DOHH2 (cell line): Measurements from ENCODE around the gene ZSCAN16.

Experiments
- H3F3A ChIP-seq: fragments of 200-600 bp; sonication (generic), shearing (Covaris generic); 2 replicates; pipeline ENCODE4 v1.6.0; 2016; ENCODE audit warnings: antibody characterized with exemption, mild to moderate bottlenecking; ENCODE audit not compliant: control insufficient read depth, insufficient read depth
- H3K27ac ChIP-seq: fragments of 200-600 bp; sonication (generic); 2 replicates; pipeline ENCODE4 v1.5.1; 2014; ENCODE audit warnings: low read depth, mild to moderate bottlenecking, low read length, moderate library complexity
- H3K27me3 ChIP-seq: fragments of 200-600 bp; sonication (generic); 2 replicates; pipeline ENCODE4 v1.6.1; 2014; ENCODE audit warnings: mild to moderate bottlenecking, low read length, mixed read lengths; ENCODE audit not compliant: control insufficient read depth
- H3K36me3 ChIP-seq: fragments of 200-600 bp; sonication (generic); 2 replicates; pipeline ENCODE4 v1.6.1; 2014; ENCODE audit warnings: mild to moderate bottlenecking, low read length, moderate library complexity, mixed read lengths; ENCODE audit not compliant: control insufficient read depth
- H3K4me1 ChIP-seq: fragments of 200-600 bp; sonication (generic); 2 replicates; pipeline ENCODE4 v1.6.1; 2014; ENCODE audit warnings: mild to moderate bottlenecking, low read length, mixed read lengths; ENCODE audit not compliant: control insufficient read depth
- H3K4me2 ChIP-seq: fragments of 200-600 bp; sonication (generic); 2 replicates; pipeline ENCODE4 v1.6.0; 2014; ENCODE audit warnings: mild to moderate bottlenecking, low read length, moderate library complexity
- H3K4me3 ChIP-seq: fragments of 200-600 bp; sonication (generic); 2 replicates; pipeline ENCODE4 v1.5.1; 2014; ENCODE audit warnings: mild to moderate bottlenecking, low read length, mixed read lengths
- H3K79me2 ChIP-seq: fragments of 200-600 bp; sonication (generic); 2 replicates; pipeline ENCODE4 v1.6.1; 2014; ENCODE audit warnings: mild to moderate bottlenecking, low read length, mixed read lengths; ENCODE audit not compliant: control insufficient read depth
- H3K9me2 ChIP-seq: fragments of 200-600 bp; sonication (generic); replicated peaks from 2 replicates; pipeline ENCODE4 v1.6.1; 2014; ENCODE audit warnings: mild to moderate bottlenecking, low read length, mixed read lengths; ENCODE audit not compliant: control insufficient read depth
- H3K9me3 ChIP-seq: fragments of 200-600 bp; sonication (generic); 2 replicates; pipeline ENCODE4 v1.6.1; 2014; ENCODE audit warnings: antibody characterized with exemption, low read length, mixed read lengths; ENCODE audit not compliant: control insufficient read depth, insufficient read depth
- H4K20me1 ChIP-seq: fragments of 200-600 bp; sonication (generic); 2 replicates; pipeline ENCODE4 v1.6.0; 2014; ENCODE audit warnings: low read depth, mild to moderate bottlenecking, antibody characterized with exemption, low read length, moderate library complexity; ENCODE audit not compliant: control insufficient read depth, insufficient read depth
- EZH2phosphoT487 ChIP-seq: fragments of 200-600 bp; sonication (generic); IDR thresholded peaks from 2 replicates; pipeline ENCODE4 v1.6.1; 2017; ENCODE audit warnings: borderline replicate concordance, mild to moderate bottlenecking, antibody characterized with exemption, low read length, moderate library complexity, mixed read lengths
- TF ChIP-seq, protein P1 (sequence below): fragments of 200-600 bp; sonication (generic); IDR thresholded peaks from one replicate; pipeline ENCODE4 v1.5.1; 2014; ENCODE audit warnings: antibody characterized with exemption, mild to moderate bottlenecking, low read depth, low read length; ENCODE audit not compliant: poor library complexity, severe bottlenecking

ZSCAN16 gene

DNA sequence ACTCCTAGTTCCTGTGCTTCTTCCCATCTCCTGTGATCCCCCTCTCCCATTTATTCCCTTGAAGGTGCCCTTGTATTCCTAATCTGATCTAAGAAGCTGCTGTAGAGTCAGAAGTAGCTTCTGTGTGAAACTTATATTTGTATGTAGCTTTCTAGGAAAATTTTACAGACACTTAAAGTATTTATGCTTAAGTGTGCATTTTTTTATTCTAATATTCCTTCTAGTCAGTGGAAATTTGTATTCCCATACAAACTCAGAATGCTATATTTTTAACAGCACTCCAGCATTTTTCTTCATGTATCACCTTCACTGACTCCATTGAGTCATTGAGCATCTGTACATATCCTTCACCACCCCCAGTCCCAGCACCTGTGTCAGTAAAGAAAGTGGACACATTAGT lies 29.9 kb downstream of the ZSCAN16 start:
- H3F3A ChIP-seq: no peaks in the 10 kb centered on the region; the same call in 1 of the 2 replicates
- no peaks in the 10 kb centered on the region for H3K4me1 ChIP-seq
- H3K9me2 ChIP-seq: no peaks in the 10 kb centered on the region
- peaks cover 17% of the 10 kb centered on the region for H3K9me3 ChIP-seq
- H4K20me1 ChIP-seq: no peaks in the 10 kb centered on the region
- 0 out of 2 replicates have a peak, but pooled peaks cover under 1% of the 10 kb centered on the region for H3K79me2 ChIP-seq
- no peak overlapping the region for H3K27ac ChIP-seq
- H3K27me3 ChIP-seq: no peaks in the 10 kb centered on the region
- peaks cover 88% of the 10 kb centered on the region for H3K36me3 ChIP-seq
- TF ChIP-seq, protein P1, sequence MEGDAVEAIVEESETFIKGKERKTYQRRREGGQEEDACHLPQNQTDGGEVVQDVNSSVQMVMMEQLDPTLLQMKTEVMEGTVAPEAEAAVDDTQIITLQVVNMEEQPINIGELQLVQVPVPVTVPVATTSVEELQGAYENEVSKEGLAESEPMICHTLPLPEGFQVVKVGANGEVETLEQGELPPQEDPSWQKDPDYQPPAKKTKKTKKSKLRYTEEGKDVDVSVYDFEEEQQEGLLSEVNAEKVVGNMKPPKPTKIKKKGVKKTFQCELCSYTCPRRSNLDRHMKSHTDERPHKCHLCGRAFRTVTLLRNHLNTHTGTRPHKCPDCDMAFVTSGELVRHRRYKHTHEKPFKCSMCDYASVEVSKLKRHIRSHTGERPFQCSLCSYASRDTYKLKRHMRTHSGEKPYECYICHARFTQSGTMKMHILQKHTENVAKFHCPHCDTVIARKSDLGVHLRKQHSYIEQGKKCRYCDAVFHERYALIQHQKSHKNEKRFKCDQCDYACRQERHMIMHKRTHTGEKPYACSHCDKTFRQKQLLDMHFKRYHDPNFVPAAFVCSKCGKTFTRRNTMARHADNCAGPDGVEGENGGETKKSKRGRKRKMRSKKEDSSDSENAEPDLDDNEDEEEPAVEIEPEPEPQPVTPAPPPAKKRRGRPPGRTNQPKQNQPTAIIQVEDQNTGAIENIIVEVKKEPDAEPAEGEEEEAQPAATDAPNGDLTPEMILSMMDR: no peak
- TF ChIP-seq EZH2phosphoT487: no peak
- no peak overlapping the region for H3K4me3 ChIP-seq
- no peak overlapping the region for H3K4me2 ChIP-seq

DNA sequence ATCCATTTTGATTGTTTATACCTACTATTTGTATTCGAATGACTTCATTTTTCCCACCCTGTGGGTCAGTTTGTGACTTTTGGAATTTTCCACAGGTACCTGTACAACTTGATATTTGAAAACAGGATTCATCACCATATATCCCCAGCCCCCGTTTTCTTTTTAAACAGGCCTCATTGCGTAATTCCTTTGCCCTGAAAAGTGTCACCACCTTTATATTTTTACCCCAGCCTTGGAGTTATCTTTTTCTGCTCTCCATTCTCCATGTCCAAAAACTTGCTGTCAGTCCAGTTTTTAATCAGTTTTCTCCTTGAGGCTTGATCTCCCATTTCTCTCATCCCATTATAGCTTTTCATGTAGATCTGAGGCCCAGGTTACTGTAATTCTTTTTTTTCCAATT lies 33.9 kb downstream of the ZSCAN16 start:
- TF ChIP-seq, protein P1: no peak
- TF ChIP-seq EZH2phosphoT487: no peak
- H3K4me3 ChIP-seq: no peak overlapping the region
- H3K79me2 ChIP-seq: no peaks in the 10 kb centered on the region
- no peak overlapping the region for H3K27ac ChIP-seq
- no peak overlapping the region for H3K4me2 ChIP-seq
- peaks cover 4% of the 10 kb centered on the region; the same call in 1 of the 2 replicates for H3F3A ChIP-seq
- no peaks in the 10 kb centered on the region for H4K20me1 ChIP-seq
- peaks cover 5% of the 10 kb centered on the region; the same call in 1 of the 2 replicates for H3K4me1 ChIP-seq
- no peaks in the 10 kb centered on the region for H3K9me2 ChIP-seq
- peaks cover 52% of the 10 kb centered on the region for H3K36me3 ChIP-seq
- H3K9me3 ChIP-seq: peaks cover 11% of the 10 kb centered on the region
- H3K27me3 ChIP-seq: no peaks in the 10 kb centered on the region

DNA sequence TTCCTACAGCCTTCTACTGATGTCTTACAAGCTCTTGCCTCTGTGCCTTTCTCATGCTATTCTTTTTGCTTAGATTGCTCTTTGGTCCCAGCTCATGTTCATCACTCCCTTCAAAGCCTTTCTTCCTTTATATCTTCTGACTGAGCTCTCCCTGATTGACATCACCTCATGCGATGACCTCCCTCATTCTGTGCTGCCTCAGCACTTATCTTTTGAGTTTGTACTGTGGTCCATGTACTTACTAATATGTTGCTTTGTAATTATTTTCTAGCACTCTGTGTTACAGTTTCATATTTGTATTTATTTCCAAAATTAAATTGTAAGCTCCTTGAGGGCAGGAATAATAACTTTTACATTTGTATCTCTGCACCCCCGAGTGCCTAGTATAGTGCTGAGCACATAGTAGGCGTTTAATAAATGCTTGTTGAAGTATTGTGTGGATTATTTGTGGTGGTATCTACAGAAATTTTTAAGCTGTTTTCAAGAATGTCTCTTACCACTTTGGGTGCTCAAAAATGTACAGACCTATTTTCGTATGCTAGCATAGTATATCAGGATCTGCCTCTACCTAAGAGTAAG lies 34.7 kb downstream of the ZSCAN16 start:
- H3K4me3 ChIP-seq: no peak overlapping the region
- no peaks in the 10 kb centered on the region for H4K20me1 ChIP-seq
- no peaks in the 10 kb centered on the region for H3K79me2 ChIP-seq
- H3K36me3 ChIP-seq: peaks cover 44% of the 10 kb centered on the region
- H3F3A ChIP-seq: peaks cover 4% of the 10 kb centered on the region; the same call in 1 of the 2 replicates
- no peaks in the 10 kb centered on the region for H3K27me3 ChIP-seq
- peaks cover 5% of the 10 kb centered on the region; the same call in 1 of the 2 replicates for H3K4me1 ChIP-seq
- peaks cover 5% of the 10 kb centered on the region; the same call in 1 of the 2 replicates for H3K9me3 ChIP-seq
- no peak overlapping the region for H3K4me2 ChIP-seq
- no peak for TF ChIP-seq EZH2phosphoT487
- TF ChIP-seq, protein P1: no peak
- H3K9me2 ChIP-seq: no peaks in the 10 kb centered on the region
- H3K27ac ChIP-seq: no peak overlapping the region
